Neural cell (in vitro differentiated cells): ENCODE results near the gene FGD4. TPM values are rescaled to one million over a fixed set of nuclear protein-coding genes. Genes with fewer than 3 reads are reported as not detected.

ENCODE experiments used
- H2AFZ ChIP-seq: fragments of 200-600, 300-800 bp; sonication (generic), shearing (Covaris generic); 2 replicates; pipeline ENCODE4 v1.6.0; 2014; ENCODE audit warnings: low read depth, mild to moderate bottlenecking, antibody characterized with exemption, low read length, moderate library complexity
- H3F3A ChIP-seq: fragments of 200-600 bp; shearing (Covaris generic); 2 replicates; pipeline ENCODE4 v1.6.1; 2016; ENCODE audit warnings: mild to moderate bottlenecking, moderate library complexity, mixed read lengths, antibody characterized with exemption, low read length; ENCODE audit not compliant: insufficient read depth, poor library complexity, severe bottlenecking
- H3K27ac ChIP-seq: fragments of 200-600, 300-800 bp; sonication (generic), shearing (Covaris generic); 2 replicates; pipeline ENCODE4 v1.5.1; 2014; ENCODE audit warnings: mild to moderate bottlenecking, low read length, moderate library complexity
- H3K27me3 ChIP-seq: fragments of 300-800, 200-600 bp; sonication (generic), shearing (Covaris generic); 2 replicates; pipeline ENCODE4 v1.6.0; 2014; ENCODE audit warnings: mild to moderate bottlenecking, low read depth, low read length, moderate library complexity; ENCODE audit not compliant: insufficient read depth
- H3K36me3 ChIP-seq: fragments of 300-800, 200-600 bp; sonication (generic), shearing (Covaris generic); 2 replicates; pipeline ENCODE4 v1.5.1; 2014; ENCODE audit warnings: mild to moderate bottlenecking, antibody characterized with exemption, low read length, moderate library complexity; ENCODE audit not compliant: insufficient read depth
- H3K4me2 ChIP-seq: fragments of 300-800, 200-600 bp; sonication (generic), shearing (Covaris generic); 2 replicates; pipeline ENCODE4 v1.6.0; 2014; ENCODE audit warnings: mild to moderate bottlenecking, low read length
- H3K4me3 ChIP-seq: fragments of 300-800, 200-600 bp; sonication (generic), shearing (Covaris generic); 2 replicates; pipeline ENCODE4 v1.5.1; 2014; ENCODE audit warnings: mild to moderate bottlenecking, low read length, moderate library complexity
- H3K79me2 ChIP-seq: fragments of 200-600 bp; shearing (Covaris generic); replicated peaks from 2 replicates; pipeline ENCODE4 v1.6.0; 2014; ENCODE audit warnings: mild to moderate bottlenecking, low read length, moderate library complexity; ENCODE audit not compliant: insufficient read depth
- H3K9ac ChIP-seq: fragments of 300-800, 200-600 bp; sonication (generic), shearing (Covaris generic); 2 replicates; pipeline ENCODE4 v1.6.1; 2016; ENCODE audit warnings: mild to moderate bottlenecking, low read length, mixed read lengths
- H3K9me2 ChIP-seq: fragments of 200-600 bp; shearing (Covaris generic); 2 replicates; pipeline ENCODE4 v1.6.1; 2016; ENCODE audit warnings: mild to moderate bottlenecking, low read length, mixed read lengths; ENCODE audit not compliant: insufficient read depth
- H3K9me3 ChIP-seq: fragments of 200-600, 300-800 bp; sonication (generic), shearing (Covaris generic); 2 replicates; pipeline ENCODE4 v1.6.1; 2016; ENCODE audit warnings: mild to moderate bottlenecking, mixed run types, low read length, moderate library complexity, mixed read lengths
- H4K20me1 ChIP-seq: fragments of 200-600 bp; shearing (Covaris generic); 2 replicates; pipeline ENCODE4 v1.6.1; 2016; ENCODE audit warnings: mild to moderate bottlenecking, mixed run types; ENCODE audit not compliant: insufficient read depth
- CTCF ChIP-seq: fragments of 450-650 bp; IDR thresholded peaks from 2 replicates; pipeline ENCODE4 v1.5.1; 2014; ENCODE audit warnings: antibody characterized with exemption, mild to moderate bottlenecking, moderate library complexity; ENCODE audit not compliant: poor library complexity, severe bottlenecking
- EP300 ChIP-seq: fragments of 450-650 bp; conservative IDR thresholded peaks from 2 replicates; pipeline ENCODE4 v1.6.1; 2014; ENCODE audit warnings: antibody characterized with exemption, mild to moderate bottlenecking, moderate library complexity; ENCODE audit not compliant: poor library complexity, severe bottlenecking
- EZH2 ChIP-seq: fragments of 200-600, 300-800 bp; shearing (Covaris generic), sonication (generic); IDR thresholded peaks from 2 replicates; pipeline ENCODE4 v1.6.1; 2014; ENCODE audit warnings: antibody characterized with exemption, low read length, borderline replicate concordance, mild to moderate bottlenecking; ENCODE audit not compliant: insufficient read depth, poor library complexity, severe bottlenecking
- MXI1 ChIP-seq: fragments of 450-650 bp; conservative IDR thresholded peaks from 2 replicates; pipeline ENCODE4 v1.6.1; 2014; ENCODE audit warnings: antibody characterized with exemption, mild to moderate bottlenecking; ENCODE audit not compliant: poor library complexity, severe bottlenecking
- POLR2AphosphoS5 ChIP-seq: IDR thresholded peaks from 2 replicates; pipeline ENCODE4 v1.6.1; 2012
- RAD21 ChIP-seq: fragments of 450-650 bp; conservative IDR thresholded peaks from 2 replicates; pipeline ENCODE4 v1.6.1; 2014; ENCODE audit warnings: antibody characterized with exemption, mild to moderate bottlenecking, moderate library complexity
- REST ChIP-seq: IDR thresholded peaks from 2 replicates; pipeline ENCODE4 v1.6.1; 2012; ENCODE audit warnings: borderline replicate concordance
- SMC3 ChIP-seq: fragments of 450-650 bp; conservative IDR thresholded peaks from 2 replicates; pipeline ENCODE4 v1.6.1; 2014; ENCODE audit warnings: antibody characterized with exemption, mild to moderate bottlenecking, moderate library complexity; ENCODE audit not compliant: poor library complexity
- TAF1 ChIP-seq: IDR thresholded peaks from 2 replicates; pipeline ENCODE4 v1.6.1; 2012; ENCODE audit warnings: low read depth
- polyA plus RNA-seq: library from polyadenylated mRNA; depleted of rRNA; stranded (reverse); fragments of >200 nt; gene quantifications from 2 replicates; pipeline ENCODE4 v1.2.3, GENCODE V29; 2014

Gene FGD4
- polyA plus RNA-seq, 1 donor from 2014 or later = 24.4 TPM

GRCh38 chr12:32445356-32445755 is 46.0 kb downstream of the FGD4 start:
- no peaks in the 10 kb centered on the region for H3K9me3 ChIP-seq
- H3K4me2 ChIP-seq = no peak overlapping the region
- H3K9ac ChIP-seq = no peak overlapping the region
- no peaks in the 10 kb centered on the region for H4K20me1 ChIP-seq
- no peak overlapping the region for H3K4me3 ChIP-seq
- H3K9me2 ChIP-seq = no peaks in the 10 kb centered on the region
- no peaks in the 10 kb centered on the region for H3F3A ChIP-seq
- no peak overlapping the region for H2AFZ ChIP-seq
- no peak overlapping the region for H3K27ac ChIP-seq
- TF ChIP-seq EP300 = no peak
- no peak for TF ChIP-seq POLR2AphosphoS5
- no peak for TF ChIP-seq SMC3
- TF ChIP-seq EZH2 = no peak
- TF ChIP-seq REST = no peak
- no peaks in the 10 kb centered on the region for H3K27me3 ChIP-seq
- no peaks in the 10 kb centered on the region for H3K36me3 ChIP-seq
- no peaks in the 10 kb centered on the region for H3K79me2 ChIP-seq

GRCh38 chr12:32446316-32447119 is 47.2 kb downstream of the FGD4 start:
- H3K27ac ChIP-seq = no peak overlapping the region
- H2AFZ ChIP-seq = no peak overlapping the region
- no peaks in the 10 kb centered on the region for H3K9me3 ChIP-seq
- H3K9ac ChIP-seq = no peak overlapping the region
- no peak overlapping the region for H3K4me2 ChIP-seq
- H3K36me3 ChIP-seq = no peaks in the 10 kb centered on the region
- H3K27me3 ChIP-seq = no peaks in the 10 kb centered on the region
- no peaks in the 10 kb centered on the region for H3F3A ChIP-seq
- H3K9me2 ChIP-seq = no peaks in the 10 kb centered on the region
- no peaks in the 10 kb centered on the region for H3K79me2 ChIP-seq
- no peaks in the 10 kb centered on the region for H4K20me1 ChIP-seq
- H3K4me3 ChIP-seq = no peak overlapping the region
- no peak for TF ChIP-seq TAF1
- no peak for TF ChIP-seq REST
- TF ChIP-seq MXI1 = no peak
- no peak for TF ChIP-seq RAD21
- TF ChIP-seq SMC3 = no peak
- TF ChIP-seq EP300 = no peak
- no peak for TF ChIP-seq EZH2
- TF ChIP-seq POLR2AphosphoS5 = no peak
- no peak for TF ChIP-seq CTCF
